Activated T-helper 17 cell treated with anti-CD3 and anti-CD28 coated beads, Interleukin-2, amount 50 U/mL, for 72 hours (primary cell): ENCODE measurements around the gene SPON2. TPM values are rescaled to one million over a fixed set of nuclear protein-coding genes. Genes with fewer than 3 reads are reported as not detected.
A peak's percentile ranks its signal among the peaks of the same experiment; 100 is the strongest.

Experiments used
- ATAC-seq: fragments of 150-1000 bp; cut with Tn5 transposase; replicated peaks from 2 replicates; pipeline ENCODE4 v1.10.0; 2021; ENCODE audit warnings: mild to moderate bottlenecking, moderate library complexity
- H3K27ac Mint-ChIP-seq: one replicate; pipeline ENCODE4 v1.8.0; 2022; ENCODE audit warnings: mixed read lengths
- H3K27me3 Mint-ChIP-seq: one replicate; pipeline ENCODE4 v1.8.0; 2022; ENCODE audit warnings: mixed read lengths
- H3K36me3 Mint-ChIP-seq: one replicate; pipeline ENCODE4 v1.8.0; 2022; ENCODE audit warnings: low read depth, mild to moderate bottlenecking, mixed read lengths
- H3K4me1 Mint-ChIP-seq: one replicate; pipeline ENCODE4 v1.8.0; 2022; ENCODE audit warnings: mixed read lengths
- H3K4me3 Mint-ChIP-seq: one replicate; pipeline ENCODE4 v1.8.0; 2022; ENCODE audit warnings: mild to moderate bottlenecking, mixed read lengths
- H3K9me3 Mint-ChIP-seq: one replicate; pipeline ENCODE4 v1.8.0; 2022; ENCODE audit warnings: mixed read lengths
- total RNA-seq, 2 donors: library from RNA; stranded (reverse); gene quantifications; one replicate each; pipeline ENCODE4 v1.2.3, GENCODE V29; 2022

SPON2 gene
- total RNA-seq, 2 donors from 2014 or later, result 17.3 to 18.7 TPM

- Mint-ChIP-seq H3K27me3 (no peaks in the 10 kb centered on the region), H3K27ac (no peak overlapping the region)
Measured at GRCh38 chr4:1211891-1212545, 39.6 kb upstream of the SPON2 start.

GRCh38 chr4:1211371-1211770 is 39.0 kb upstream of the SPON2 start:
- H3K27ac Mint-ChIP-seq, result no peak overlapping the region

More at GRCh38 chr4:1211891-1212545, 39.6 kb upstream of the SPON2 start:
- Mint-ChIP-seq H3K4me3 (no peak overlapping the region), H3K36me3 (peaks cover 29% of the 10 kb centered on the region), H3K9me3 (no peaks in the 10 kb centered on the region), H3K4me1 (peaks cover 4% of the 10 kb centered on the region)
- ATAC-seq, result no peak

GRCh38 chr4:1210971-1211370 is 38.6 kb upstream of the SPON2 start:
- H3K36me3 Mint-ChIP-seq, result peaks cover 22% of the 10 kb centered on the region
- no peak overlapping the region for H3K27ac Mint-ChIP-seq
- H3K27me3 Mint-ChIP-seq, result no peaks in the 10 kb centered on the region
- H3K4me1 Mint-ChIP-seq, result peaks cover 4% of the 10 kb centered on the region
- no peaks in the 10 kb centered on the region for H3K9me3 Mint-ChIP-seq
- no peak overlapping the region for H3K4me3 Mint-ChIP-seq
- no peak for ATAC-seq

More at GRCh38 chr4:1211371-1211770, 39.0 kb upstream of the SPON2 start:
- Mint-ChIP-seq H3K4me3 (no peak overlapping the region), H3K4me1 (peaks cover 4% of the 10 kb centered on the region), H3K27me3 (no peaks in the 10 kb centered on the region), H3K36me3 (peaks cover 24% of the 10 kb centered on the region), H3K9me3 (no peaks in the 10 kb centered on the region)
- no peak for ATAC-seq

GRCh38 chr4:1210241-1210841 is 38.0 kb upstream of the SPON2 start:
- H3K9me3 Mint-ChIP-seq, result no peaks in the 10 kb centered on the region
- peaks cover 21% of the 10 kb centered on the region for H3K36me3 Mint-ChIP-seq
- no peak overlapping the region for H3K4me3 Mint-ChIP-seq
- H3K4me1 Mint-ChIP-seq, result peaks cover 4% of the 10 kb centered on the region
- no peaks in the 10 kb centered on the region for H3K27me3 Mint-ChIP-seq
- ATAC-seq, result no peak
- H3K27ac Mint-ChIP-seq, result no peak overlapping the region

GRCh38 chr4:1209821-1210220 is 37.4 kb upstream of the SPON2 start:
- Mint-ChIP-seq H3K4me3 (no peak overlapping the region), H3K4me1 (peaks cover 4% of the 10 kb centered on the region), H3K36me3 (peaks cover 15% of the 10 kb centered on the region), H3K27ac (no peak overlapping the region), H3K9me3 (no peaks in the 10 kb centered on the region), H3K27me3 (no peaks in the 10 kb centered on the region)
- ATAC-seq, result no peak

GRCh38 chr4:1208970-1209704 is 36.8 kb upstream of the SPON2 start:
- peak overlapping the region; percentile 59 for H3K27ac Mint-ChIP-seq
- ATAC-seq, result no peak

GRCh38 chr4:1208266-1208961 is 36.0 kb upstream of the SPON2 start:
- ATAC-seq, result peak; percentile 60
- Mint-ChIP-seq H3K4me3 (peak overlapping the region; percentile 60), H3K4me1 (peaks cover 4% of the 10 kb centered on the region), H3K27me3 (no peaks in the 10 kb centered on the region), H3K27ac (peak overlapping the region; percentile 59), H3K36me3 (peaks cover 14% of the 10 kb centered on the region), H3K9me3 (no peaks in the 10 kb centered on the region)

More at GRCh38 chr4:1208970-1209704, 36.8 kb upstream of the SPON2 start:
- Mint-ChIP-seq H3K4me1 (peaks cover 4% of the 10 kb centered on the region), H3K27me3 (no peaks in the 10 kb centered on the region), H3K36me3 (peaks cover 14% of the 10 kb centered on the region), H3K4me3 (peak overlapping the region; percentile 60), H3K9me3 (no peaks in the 10 kb centered on the region)

- H3K4me3 Mint-ChIP-seq, result no peak overlapping the region
- no peak overlapping the region for H3K27ac Mint-ChIP-seq
- no peak for ATAC-seq
- H3K36me3 Mint-ChIP-seq, result peaks cover 11% of the 10 kb centered on the region
- H3K27me3 Mint-ChIP-seq, result no peaks in the 10 kb centered on the region
- no peaks in the 10 kb centered on the region for H3K9me3 Mint-ChIP-seq
- peaks cover 8% of the 10 kb centered on the region for H3K4me1 Mint-ChIP-seq
Measured at GRCh38 chr4:1207603-1208265, 35.4 kb upstream of the SPON2 start.

- ATAC-seq, result no peak
- H3K36me3 Mint-ChIP-seq, result peaks cover 10% of the 10 kb centered on the region
- H3K9me3 Mint-ChIP-seq, result no peaks in the 10 kb centered on the region
- no peak overlapping the region for H3K27ac Mint-ChIP-seq
- H3K4me3 Mint-ChIP-seq, result no peak overlapping the region
- H3K27me3 Mint-ChIP-seq, result no peaks in the 10 kb centered on the region
- H3K4me1 Mint-ChIP-seq, result peaks cover 11% of the 10 kb centered on the region
Measured at GRCh38 chr4:1207157-1207470, 34.7 kb upstream of the SPON2 start.

GRCh38 chr4:1206299-1207156 is 34.1 kb upstream of the SPON2 start:
- Mint-ChIP-seq H3K36me3 (peaks cover 10% of the 10 kb centered on the region), H3K4me1 (peaks cover 17% of the 10 kb centered on the region), H3K27me3 (no peaks in the 10 kb centered on the region), H3K9me3 (no peaks in the 10 kb centered on the region), H3K4me3 (no peak overlapping the region), H3K27ac (no peak overlapping the region)
- no peak for ATAC-seq

GRCh38 chr4:1205586-1206298 is 33.4 kb upstream of the SPON2 start:
- Mint-ChIP-seq H3K27me3 (no peaks in the 10 kb centered on the region), H3K36me3 (peaks cover 6% of the 10 kb centered on the region), H3K4me3 (no peak overlapping the region), H3K27ac (no peak overlapping the region), H3K4me1 (peaks cover 17% of the 10 kb centered on the region), H3K9me3 (no peaks in the 10 kb centered on the region)
- no peak for ATAC-seq

GRCh38 chr4:1204828-1205585 is 32.6 kb upstream of the SPON2 start:
- Mint-ChIP-seq H3K4me3 (no peak overlapping the region), H3K27me3 (no peaks in the 10 kb centered on the region), H3K4me1 (peaks cover 17% of the 10 kb centered on the region), H3K36me3 (peaks cover 6% of the 10 kb centered on the region), H3K9me3 (no peaks in the 10 kb centered on the region), H3K27ac (no peak overlapping the region)
- ATAC-seq, result no peak
